Transverse colon (tissue), 4 donors: ENCODE data around the gene CHST11.

Source experiments
- EP300 ChIP-seq: sonication (generic); formaldehyde crosslinking; IDR thresholded peaks from one replicate; pipeline ENCODE4 v1.6.1; 2017; ENCODE audit warnings: antibody characterized with exemption, low read depth
- POLR2A ChIP-seq: fragments of 450-650 bp; IDR thresholded peaks from one replicate; pipeline ENCODE4 v1.6.1; 2016; ENCODE audit warnings: antibody characterized with exemption, mild to moderate bottlenecking, moderate library complexity
- POLR2AphosphoS5 ChIP-seq, 3 donors: sonication (generic); formaldehyde crosslinking; IDR thresholded peaks; one replicate each; pipeline ENCODE4 v1.6.1; 2016; ENCODE audit warnings: antibody characterized with exemption in 3 of 3
- TF ChIP-seq, protein P1 (sequence below), 5 experiments: fragments of 200-600 bp in 3 of 5; fragments of 450-650 bp in 2 of 5; sonication (generic) in 3 of 5; IDR thresholded peaks; 1 replicate in 2 of 5; 2 replicates in 3 of 5; pipeline ENCODE4 v1.5.1; 2016 to 2017; ENCODE audit warnings: antibody characterized with exemption in 5 of 5, inconsistent platforms in 3 of 5, mild to moderate bottlenecking in 2 of 5, moderate library complexity in 1 of 5

DNA sequence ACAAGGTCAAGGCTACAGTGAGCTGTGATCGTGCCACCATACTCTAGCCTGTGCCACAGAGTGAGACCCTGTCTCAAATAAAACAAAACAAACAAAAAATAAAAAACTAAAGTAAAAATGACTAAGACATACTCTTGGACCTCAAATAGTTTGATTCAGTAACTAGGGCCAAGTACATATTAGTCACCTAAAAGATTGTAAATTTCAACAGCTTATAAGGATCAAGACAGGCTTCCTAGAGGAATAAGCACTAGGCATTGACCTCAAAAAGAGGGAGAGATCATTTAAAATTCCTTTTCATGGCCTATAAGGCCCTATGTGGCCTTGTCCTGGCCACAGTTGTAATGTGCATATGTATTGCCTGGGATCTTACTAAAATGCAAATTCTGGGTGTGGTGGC, 46.0 kb upstream of the CHST11 start:
- TF ChIP-seq, protein P1, sequence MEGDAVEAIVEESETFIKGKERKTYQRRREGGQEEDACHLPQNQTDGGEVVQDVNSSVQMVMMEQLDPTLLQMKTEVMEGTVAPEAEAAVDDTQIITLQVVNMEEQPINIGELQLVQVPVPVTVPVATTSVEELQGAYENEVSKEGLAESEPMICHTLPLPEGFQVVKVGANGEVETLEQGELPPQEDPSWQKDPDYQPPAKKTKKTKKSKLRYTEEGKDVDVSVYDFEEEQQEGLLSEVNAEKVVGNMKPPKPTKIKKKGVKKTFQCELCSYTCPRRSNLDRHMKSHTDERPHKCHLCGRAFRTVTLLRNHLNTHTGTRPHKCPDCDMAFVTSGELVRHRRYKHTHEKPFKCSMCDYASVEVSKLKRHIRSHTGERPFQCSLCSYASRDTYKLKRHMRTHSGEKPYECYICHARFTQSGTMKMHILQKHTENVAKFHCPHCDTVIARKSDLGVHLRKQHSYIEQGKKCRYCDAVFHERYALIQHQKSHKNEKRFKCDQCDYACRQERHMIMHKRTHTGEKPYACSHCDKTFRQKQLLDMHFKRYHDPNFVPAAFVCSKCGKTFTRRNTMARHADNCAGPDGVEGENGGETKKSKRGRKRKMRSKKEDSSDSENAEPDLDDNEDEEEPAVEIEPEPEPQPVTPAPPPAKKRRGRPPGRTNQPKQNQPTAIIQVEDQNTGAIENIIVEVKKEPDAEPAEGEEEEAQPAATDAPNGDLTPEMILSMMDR (IDR thresholded peaks at IDR 0.05) = no peak
- TF ChIP-seq POLR2AphosphoS5 (IDR thresholded peaks at IDR 0.05) (no peak), EP300 (no peak), POLR2A (no peak)
